IMR-90 (cell line): ENCODE data around the gene CALD1. TPM values are rescaled to one million over a fixed set of nuclear protein-coding genes. Genes with fewer than 3 reads are reported as not detected.

ENCODE experiments used
- ATAC-seq: fragments of 200-7000 bp; cut with Tn5 transposase; 2 replicates; pipeline ENCODE4 v1.9.1; 2020; ENCODE audit warnings: low read depth, mild to moderate bottlenecking, moderate library complexity
- BruUV-seq: library from RNA; stranded (reverse); fragments of 400-500 nt; replicated peaks from 2 replicates; lab custom pipeline; 2021; lab: Mats Ljungman, UMichigan
- CTCF ChIA-PET: fragments of 300-600 bp; formaldehyde crosslinking; extraction: SDS; loops from one replicate; lab custom pipeline; 2021; ENCODE audit warnings: antibody characterized with exemption; lab: Yijun Ruan, JAX
- POLR2A ChIA-PET: fragments of 300-600 bp; sonication (Branson Sonifier 250); formaldehyde crosslinking; loops from one replicate; lab custom pipeline; 2022; ENCODE audit warnings: antibody characterized with exemption; ENCODE audit not compliant: unreplicated experiment; lab: Charles Lee
- DNase-seq: peaks from one replicate; pipeline ENCODE4 v3.0.0; 2013
- H2AFZ ChIP-seq: replicated peaks from 2 replicates; pipeline ENCODE3; 2013; ENCODE audit warnings: low read length, mild to moderate bottlenecking; ENCODE audit not compliant: poor library complexity
- H2AK5ac ChIP-seq: 2 replicates; pipeline ENCODE4 v1.6.1; 2013; ENCODE audit warnings: low read depth, low read length, inconsistent platforms
- H2AK9ac ChIP-seq: replicated peaks from 2 replicates; pipeline ENCODE3; 2013; ENCODE audit warnings: mild to moderate bottlenecking, low read depth, low read length, moderate library complexity; ENCODE audit not compliant: poor library complexity
- H2BK120ac ChIP-seq: 2 replicates; pipeline ENCODE4 v1.6.1; 2013; ENCODE audit warnings: low read depth, low read length, inconsistent platforms
- H2BK15ac ChIP-seq: 3 replicates; pipeline ENCODE4 v1.6.1; 2013; ENCODE audit warnings: low read depth, low read length, inconsistent platforms
- H2BK20ac ChIP-seq: 2 replicates; pipeline ENCODE4 v1.6.1; 2013; ENCODE audit warnings: low read depth, mild to moderate bottlenecking, inconsistent platforms, low read length, moderate library complexity
- H2BK5ac ChIP-seq: 2 replicates; pipeline ENCODE4 v1.6.1; 2013; ENCODE audit warnings: mild to moderate bottlenecking, low read depth, low read length, inconsistent platforms; ENCODE audit not compliant: poor library complexity, severe bottlenecking
- H3K14ac ChIP-seq: replicated peaks from 2 replicates; pipeline ENCODE4 v1.6.1; 2013; ENCODE audit warnings: low read depth, low read length, inconsistent platforms
- H3K18ac ChIP-seq: 2 replicates; pipeline ENCODE4 v1.6.1; 2013; ENCODE audit warnings: low read depth, low read length, control low read depth
- H3K23ac ChIP-seq: 2 replicates; pipeline ENCODE4 v1.6.1; 2013; ENCODE audit warnings: low read depth, low read length, inconsistent platforms
- H3K27ac ChIP-seq: 2 replicates; pipeline ENCODE4 v1.5.1; 2013; ENCODE audit warnings: mild to moderate bottlenecking, control low read depth, low read length; ENCODE audit not compliant: insufficient read depth
- H3K27me3 ChIP-seq: 2 replicates; pipeline ENCODE4 v1.6.1; 2013; ENCODE audit warnings: low read length; ENCODE audit not compliant: control insufficient read depth, insufficient read depth
- H3K36me3 ChIP-seq: 2 replicates; pipeline ENCODE4 v1.6.1; 2013; ENCODE audit warnings: low read length, mixed read lengths; ENCODE audit not compliant: control insufficient read depth, insufficient read depth
- H3K4ac ChIP-seq: 2 replicates; pipeline ENCODE4 v1.6.1; 2013; ENCODE audit warnings: low read depth, low read length, inconsistent platforms
- H3K4me1 ChIP-seq: 2 replicates; pipeline ENCODE4 v1.6.1; 2013; ENCODE audit warnings: low read length, mixed read lengths; ENCODE audit not compliant: control insufficient read depth, insufficient read depth
- H3K4me2 ChIP-seq: 2 replicates; pipeline ENCODE4 v1.6.1; 2013; ENCODE audit warnings: low read depth, mild to moderate bottlenecking, control low read depth, low read length, moderate library complexity
- H3K4me3 ChIP-seq: 2 replicates; pipeline ENCODE4 v1.5.1; 2013; ENCODE audit warnings: low read depth, mild to moderate bottlenecking, control low read depth, low read length, moderate library complexity; ENCODE audit not compliant: insufficient read depth
- H3K56ac ChIP-seq: 2 replicates; pipeline ENCODE4 v1.6.1; 2013; ENCODE audit warnings: low read length, inconsistent platforms; ENCODE audit not compliant: insufficient read depth; ENCODE audit errors: extremely low read depth
- H3K79me1 ChIP-seq, 2 experiments: 2 replicates each; pipeline ENCODE4 v1.6.1; 2013; ENCODE audit warnings: low read length in 2 of 2, inconsistent platforms in 1 of 2, low read depth in 1 of 2
- H3K9ac ChIP-seq: 2 replicates; pipeline ENCODE4 v1.6.1; 2013; ENCODE audit warnings: low read depth, low read length, control low read depth
- H3K9me1 ChIP-seq: 2 replicates; pipeline ENCODE4 v1.6.1; 2013; ENCODE audit warnings: low read length, inconsistent platforms; ENCODE audit not compliant: insufficient read depth
- H3K9me3 ChIP-seq: 2 replicates; pipeline ENCODE4 v1.6.1; 2013; ENCODE audit warnings: low read length; ENCODE audit not compliant: control insufficient read depth, insufficient read depth
- H4K20me1 ChIP-seq: 2 replicates; pipeline ENCODE4 v1.6.1; 2013; ENCODE audit warnings: low read length, inconsistent platforms; ENCODE audit not compliant: insufficient read depth
- H4K5ac ChIP-seq: 2 replicates; pipeline ENCODE4 v1.6.1; 2013; ENCODE audit warnings: mild to moderate bottlenecking, low read depth, low read length, control low read depth
- H4K8ac ChIP-seq, 2 experiments: 2 replicates each; pipeline ENCODE4 v1.6.1; 2013; ENCODE audit warnings: low read depth in 2 of 2, low read length in 2 of 2, control low read depth in 1 of 2, inconsistent platforms in 1 of 2
- H4K91ac ChIP-seq: 2 replicates; pipeline ENCODE4 v1.6.1; 2013; ENCODE audit warnings: low read depth, low read length, inconsistent platforms; ENCODE audit not compliant: insufficient read depth
- CEBPB ChIP-seq: IDR thresholded peaks from 2 replicates; pipeline ENCODE4 v1.6.1; 2012; ENCODE audit warnings: low read depth, low read length, improper control_type of control experiment
- CTCF ChIP-seq: conservative IDR thresholded peaks from 2 replicates; pipeline ENCODE4 v1.5.1; 2012; ENCODE audit warnings: mild to moderate bottlenecking, low read depth, low read length, improper control_type of control experiment
- RFX5 ChIP-seq: IDR thresholded peaks from 2 replicates; pipeline ENCODE4 v1.8.0; 2012; ENCODE audit warnings: low read depth, mild to moderate bottlenecking, low read length, moderate library complexity
- WGBS, 2 experiments: methylation state at CpG; one replicate each; pipeline versions ENCODE4 v1.1.5 to v1.1.7; 2013; ENCODE audit warnings: missing lambda C conversion rate in 2 of 2; ENCODE audit not compliant: insufficient read length in 1 of 2; ENCODE audit errors: extremely low coverage in 2 of 2; 5-methylcytosine and 5-hydroxymethylcytosine counted together
- dilution Hi-C: fragments of 300-500 bp; cut with HindIII; formaldehyde crosslinking; loops from one replicate; pipeline ENCODE4 v1.14.3; 2018; ENCODE audit warnings: low sequenced_read_pairs; ENCODE audit not compliant: unreplicated experiment
- in situ Hi-C: fragments of 300-500 bp; cut with MboI; formaldehyde crosslinking; loops from 3 replicates; pipeline ENCODE4 v1.14.3; 2019; ENCODE audit warnings: low sequenced_read_pairs, inconsistent platforms, mixed read lengths
- intact Hi-C: fragments of 100-400 bp; cut with micrococcal nuclease; formaldehyde crosslinking; loops from 2 replicates; pipeline ENCODE4 v1.10.0; 2022
- polyA plus RNA-seq, 3 experiments: library from polyadenylated mRNA; depleted of rRNA; stranded (reverse); fragments of >200 nt; gene quantifications; 2 replicates each; pipeline ENCODE4 v1.2.3, GENCODE V29; 2012; ENCODE audit warnings: low replicate concordance in 1 of 3
- total RNA-seq: library from RNA; depleted of rRNA; stranded (reverse); fragments of >200 nt; gene quantifications from 2 replicates; pipeline ENCODE4 v1.2.3, GENCODE V29; 2012

CALD1 gene
- total and polyA plus RNA-seq, 2 of the 4 experiments (the other 2 are of a cell fraction), result 375 to 487 TPM

- ATAC-seq (peak; percentile 36), DNase-seq (no peak)
- Histone ChIP-seq H3K14ac (no peak overlapping the region; the same call in 1 of the 2 replicates), H4K8ac (no peak overlapping the region), H3K9me3 (no peaks in the 10 kb centered on the region), H2AK5ac (no peak overlapping the region), H3K9ac (no peak overlapping the region), H3K18ac (peak overlapping the region; percentile 37; the same call in 1 of the 2 replicates), H3K23ac (no peak overlapping the region), H3K4ac (peak overlapping the region; percentile 16; the same call in 1 of the 2 replicates), H2BK20ac (no peak overlapping the region), H3K4me1 (peaks cover 1% of the 10 kb centered on the region; the same call in 1 of the 2 replicates), H3K27me3 (no peaks in the 10 kb centered on the region), H4K91ac (no peak overlapping the region), H4K20me1 (no peaks in the 10 kb centered on the region), H2BK120ac (no peak overlapping the region), H3K4me3 (no peak overlapping the region), H3K4me2 (no peak overlapping the region), H2AFZ (no peak overlapping the region), H2AK9ac (no peak overlapping the region), H2BK5ac (peak overlapping the region; percentile 25), H2BK15ac (no peak overlapping the region), H3K36me3 (peaks cover 50% of the 10 kb centered on the region), H3K79me1 (peaks cover 18 to 43% of the 10 kb centered on the region in 2 experiments), H3K56ac (no peak overlapping the region), H3K9me1 (no peaks in the 10 kb centered on the region), H3K27ac (no peak overlapping the region), H4K5ac (peak overlapping the region; percentile 8; the same call in 1 of the 2 replicates)
- ChIA-PET CTCF (no interaction called here), POLR2A (interaction anchor here (0.6 kb wide), 1 partner anchor 286 kb away, joined by 3 read pairs; no protein-coding TSS in a partner anchor)
- no CpG with 5 or more reads among the region's 3 CpGs for WGBS, 2 experiments
- in situ Hi-C loops, result loop anchor here (5.0 kb wide), 1 partner anchor 262 kb away; no protein-coding TSS in a partner anchor
- intact Hi-C loops, result no loop called here
- TF ChIP-seq CTCF (no peak), CEBPB (0 out of 2 replicates have a peak, but pooled peaks have one; percentile 16), RFX5 (no peak)
- dilution Hi-C loops, result no loop called here
- BruUV-seq, result no TSS peak
These were observed 169.7 kb downstream of the CALD1 start for GRCh38 chr7:134949171-134949570.
